ENCODE data around the gene SULT1C2. TPM values are rescaled to one million over a fixed set of nuclear protein-coding genes. Genes with fewer than 3 reads are reported as not detected.
A peak's percentile ranks its signal among the peaks of the same experiment; 100 is the strongest.

The SULT1C2 gene
- total and polyA plus RNA-seq, 2 of the 8 experiments (the other 6 are each of a cell fraction or from before 2014, with no cell fraction given) = 2.2 to 2.8 TPM

DNA sequence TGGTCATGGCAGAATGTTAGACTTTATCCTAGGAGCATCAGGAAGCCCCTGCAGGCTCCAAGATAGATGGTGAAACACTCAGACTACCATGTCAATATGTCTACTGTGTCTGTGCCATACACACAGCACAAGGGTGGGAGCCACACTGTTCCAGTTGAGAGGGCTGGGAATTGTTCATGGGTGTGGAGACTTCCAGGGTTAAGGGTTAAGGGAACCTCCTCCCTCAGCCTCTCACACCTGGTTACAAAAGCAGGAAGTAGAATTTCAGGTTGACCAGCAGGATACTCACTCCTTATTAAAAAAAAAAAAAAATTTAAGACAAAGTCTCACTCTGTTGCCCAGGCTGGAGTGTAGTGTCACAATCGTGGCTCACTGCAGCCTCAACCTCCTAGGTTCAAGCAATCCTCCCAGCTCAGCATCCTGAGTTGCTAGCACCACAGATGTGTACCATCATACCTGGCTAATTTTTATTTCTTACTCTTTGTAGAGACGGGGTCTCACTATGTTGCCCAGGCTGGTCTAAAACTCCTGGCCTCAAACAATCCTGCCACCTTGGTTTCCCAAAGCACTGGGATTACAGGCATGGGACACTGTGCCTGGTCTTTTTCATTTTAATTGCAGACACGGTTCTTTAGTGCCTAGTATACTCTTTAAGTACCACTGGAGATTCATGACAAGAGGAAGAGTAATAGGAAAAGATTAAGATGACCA lies 26.0 kb downstream of the SULT1C2 start:
- no peaks in the 10 kb centered on the region for H3K23me2 ChIP-seq (ENCODE audit: low read depth, low read length)
- no peaks in the 10 kb centered on the region for H3K79me1 ChIP-seq (ENCODE audit: low read depth, low read length)
- ChIA-PET POLR2A (ENCODE audit: partially characterized antibody) (no interaction called here), CTCF (ENCODE audit: partially characterized antibody) (no interaction called here)
- no peak overlapping the region for H3K4me2 ChIP-seq (ENCODE audit: insufficient read depth in 1 of 2, low read depth in 2 of 2, low read length in 2 of 2)
- no peak overlapping the region for H3K14ac ChIP-seq (ENCODE audit: insufficient read length)
- H3K9ac ChIP-seq (replicated peaks in 1 of 4; ENCODE audit: extremely low read depth in 1 of 4, low read depth in 3 of 4, low read length in 3 of 4) = no peak overlapping the region
- H3K27ac ChIP-seq (ENCODE audit: low read depth, low read length) = no peak overlapping the region
- H3K36me3 ChIP-seq (ENCODE audit: control insufficient read depth in 2 of 4, insufficient read depth in 4 of 4, low read length in 3 of 4) = no peaks in the 10 kb centered on the region
- no peaks in the 10 kb centered on the region for H4K20me1 ChIP-seq (replicated peaks in 1 of 2; ENCODE audit: control insufficient read depth in 1 of 2, insufficient read depth in 2 of 2, low read length in 2 of 2)
- H3K4me3 ChIP-seq (ENCODE audit: extremely low read depth in 1 of 4, insufficient read depth in 2 of 4, low read depth in 3 of 4, low read length in 4 of 4) = no peak overlapping the region
- no peaks in the 10 kb centered on the region for H3K27me3 ChIP-seq (replicated peaks in 1 of 4; ENCODE audit: control insufficient read depth in 3 of 4, extremely low read depth in 1 of 4, insufficient read depth in 3 of 4, low read length in 3 of 4)
- H2BK15ac ChIP-seq (ENCODE audit: low read length) = no peak overlapping the region
- no peaks in the 10 kb centered on the region for H3K79me2 ChIP-seq (ENCODE audit: control insufficient read depth in 1 of 2, insufficient read depth in 2 of 2, low read length in 2 of 2)
- no peaks in the 10 kb centered on the region for H3K9me3 ChIP-seq (ENCODE audit: insufficient read depth in 2 of 2, low read depth in 1 of 2, low read length in 1 of 2)
- no peak overlapping the region for H2BK120ac ChIP-seq (replicated peaks; ENCODE audit: low read depth, low read length)
- no peak overlapping the region for H3K18ac ChIP-seq (ENCODE audit: extremely low read depth, low read length)
- H3K4ac ChIP-seq (replicated peaks; ENCODE audit: insufficient read length, low read depth, low read length) = no peak overlapping the region
- no peak overlapping the region for H3K23ac ChIP-seq (ENCODE audit: insufficient read length)
- no peak overlapping the region for H2AFZ ChIP-seq (ENCODE audit: low read length)
- H4K91ac ChIP-seq (replicated peaks; ENCODE audit: insufficient read length, low read length) = no peak overlapping the region
- 91% methylated on average over 3 of the region's 3 CpGs; no CpG with 5 or more reads in 1 of the 2 experiments for WGBS, 2 experiments (ENCODE audit: extremely low coverage in 1 of 2, insufficient coverage in 1 of 2, insufficient read length in 1 of 2, insufficient replicate concordance in 2 of 2, low coverage in 1 of 2, low lambda C conversion rate in 2 of 2, missing lambda C conversion rate in 1 of 2)
- H2BK5ac ChIP-seq (ENCODE audit: low read depth, low read length) = peak overlapping the region; percentile 38; the same call in 1 of the 2 replicates
- FAIRE-seq = no peak
- peaks cover 3 to 14% (median 7%) of the 10 kb centered on the region in 4 experiments; a peak in 4 of 7 replicates for H3K4me1 ChIP-seq (replicated peaks in 1 of 4; ENCODE audit: control insufficient read depth in 3 of 4, insufficient read depth in 4 of 4, low read length in 3 of 4)
- no peak overlapping the region; the same call in 1 of the 2 replicates for H2BK12ac ChIP-seq (ENCODE audit: low read depth, low read length)
- no peak overlapping the region for H2AK5ac ChIP-seq (ENCODE audit: low read depth, low read length)
- no peak overlapping the region for H4K8ac ChIP-seq (ENCODE audit: extremely low read depth, insufficient read depth, low read length)
- 0 out of 2 replicates have a peak overlapping the region, but pooled peaks have one; percentile 69 for H2BK20ac ChIP-seq (ENCODE audit: low read length)
- DNase-seq (ENCODE audit: low read depth in 1 of 2, low spot score in 2 of 2) = no peak
- H4K5ac ChIP-seq (ENCODE audit: insufficient read length, low read depth, low read length) = no peak overlapping the region
- no peak overlapping the region for H3K56ac ChIP-seq (replicated peaks; ENCODE audit: insufficient read length, low read depth, low read length)
- TF ChIP-seq SUZ12 (IDR thresholded peaks at IDR 0.05; ENCODE audit: low read length) (no peak), GTF2F1 (IDR thresholded peaks at IDR 0.05; ENCODE audit: borderline replicate concordance, low read depth, low read length) (no peak), TAF1 (IDR thresholded peaks at IDR 0.05; ENCODE audit: low read depth, low read length) (no peak), POLR2AphosphoS5 (IDR thresholded peaks at IDR 0.05; ENCODE audit: low read depth, low read length) (no peak), JUN (IDR thresholded peaks at IDR 0.05; ENCODE audit: low read depth, low read length) (no peak), EGR1 (IDR thresholded peaks at IDR 0.05; ENCODE audit: borderline replicate concordance, low read depth, low read length) (no peak), SIRT6 (IDR thresholded peaks at IDR 0.05; ENCODE audit: low read length) (no peak), CHD2 (IDR thresholded peaks at IDR 0.05; ENCODE audit: low read length) (no peak), CBX8 (IDR thresholded peaks at IDR 0.05; ENCODE audit: borderline replicate concordance, low read depth, low read length) (no peak), GABPA (IDR thresholded peaks at IDR 0.05; ENCODE audit: borderline replicate concordance, insufficient read depth, low read length) (no peak), RAD21 (IDR thresholded peaks at IDR 0.05 in 1 of 2, conservative IDR thresholded peaks at IDR 0.05 in 1 of 2; ENCODE audit: low read depth in 2 of 2, low read length in 2 of 2) (no peak), TBP (IDR thresholded peaks at IDR 0.05; ENCODE audit: low read depth, low read length) (no peak)
- TF ChIP-seq, protein P1, sequence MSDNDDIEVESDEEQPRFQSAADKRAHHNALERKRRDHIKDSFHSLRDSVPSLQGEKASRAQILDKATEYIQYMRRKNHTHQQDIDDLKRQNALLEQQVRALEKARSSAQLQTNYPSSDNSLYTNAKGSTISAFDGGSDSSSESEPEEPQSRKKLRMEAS (IDR thresholded peaks at IDR 0.05) = no peak

Data from H1 (cell line).